ENCODE measurements around the gene KCNH6.

The KCNH6 gene

GRCh38 chr17:63483655-63484575 lies 39.2 kb upstream of the KCNH6 start:
- H3K4me3 ChIP-seq (ENCODE audit: low read depth, low read length) = no peak overlapping the region
- H3K4me1 ChIP-seq (ENCODE audit: control insufficient read depth, insufficient read depth, low read length) = peaks cover 3% of the 10 kb centered on the region
- no peaks in the 10 kb centered on the region for H3K9me3 ChIP-seq (ENCODE audit: control insufficient read depth, insufficient read depth, low read depth, low read length)
- ChIA-PET CTCF (interaction anchor here (0.7 to 8.1 kb wide), 2 partner anchors 39 to 58 kb away, joined by 4 to 159 read pairs; no protein-coding TSS in a partner anchor), POLR2A (no interaction called here)
- H3K36me3 ChIP-seq (ENCODE audit: control insufficient read depth in 2 of 2, insufficient read depth in 1 of 2, low read length in 2 of 2) = peaks cover 0 to 3% of the 10 kb centered on the region in 2 experiments; a peak in 2 of 3 replicates
- no peak overlapping the region for H3K27ac ChIP-seq (ENCODE audit: extremely low read depth, low read depth, low read length)
- TF ChIP-seq HIC1 (tag by site-specific recombination; IDR thresholded peaks at IDR 0.05) = 0 out of 2 replicates have a peak, but pooled peaks have one; percentile 17
- TF ChIP-seq GLIS2 (tag by site-specific recombination; IDR thresholded peaks at IDR 0.05) = 0 out of 2 replicates have a peak, but pooled peaks have one; percentile 9
- no peak for TF ChIP-seq ZBTB49 (tag by site-specific recombination; IDR thresholded peaks at IDR 0.05; ENCODE audit: low read depth)

- Histone ChIP-seq H3K27ac (ENCODE audit: extremely low read depth, low read depth, low read length) (no peak overlapping the region), H3K9me3 (ENCODE audit: control insufficient read depth, insufficient read depth, low read depth, low read length) (no peaks in the 10 kb centered on the region), H3K4me3 (ENCODE audit: low read depth, low read length) (no peak overlapping the region), H3K36me3 (ENCODE audit: control insufficient read depth in 2 of 2, insufficient read depth in 1 of 2, low read length in 2 of 2) (peaks cover 0 to 3% of the 10 kb centered on the region in 2 experiments; a peak in 2 of 3 replicates), H3K4me1 (ENCODE audit: control insufficient read depth, insufficient read depth, low read length) (no peaks in the 10 kb centered on the region)
- POLR2A ChIA-PET = no interaction called here
- CTCF ChIA-PET = interaction anchor here (0.6 to 3.7 kb wide), 5 partner anchors 9 to 126 kb away, joined by 3 to 22 read pairs (median 7); partner anchors contain the start of gene ACE
- TF ChIP-seq ZNF10 (tag by site-specific recombination; IDR thresholded peaks at IDR 0.05) (no peak), ZNF311 (tag by site-specific recombination; IDR thresholded peaks at IDR 0.05; ENCODE audit: borderline replicate concordance) (no peak), ZNF16 (tag by site-specific recombination; IDR thresholded peaks at IDR 0.05; ENCODE audit: low read depth) (no peak), ZNF132 (tag by site-specific recombination; IDR thresholded peaks at IDR 0.05; ENCODE audit: borderline replicate concordance) (no peak), ZNF514 (tag by site-specific recombination; IDR thresholded peaks at IDR 0.05) (no peak), ZFHX2 (tag by site-specific recombination; conservative IDR thresholded peaks at IDR 0.05) (0 out of 2 replicates have a peak, but pooled peaks have one; percentile 19), YY1 (tag by site-specific recombination; IDR thresholded peaks at IDR 0.05) (no peak), ZNF600 (tag by site-specific recombination; IDR thresholded peaks at IDR 0.05) (peak; percentile 41; the same call in 1 of the 2 replicates), ZNF488 (tag by site-specific recombination; IDR thresholded peaks at IDR 0.05) (no peak), ZNF184 (tag by site-specific recombination; IDR thresholded peaks at IDR 0.05) (no peak), ZNF223 (tag by site-specific recombination; IDR thresholded peaks at IDR 0.05) (no peak), ZNF423 (tag by site-specific recombination; IDR thresholded peaks at IDR 0.05) (no peak), ZNF513 (tag by site-specific recombination; IDR thresholded peaks at IDR 0.05) (no peak), PATZ1 (tag by site-specific recombination; IDR thresholded peaks at IDR 0.05) (no peak), EGR2 (tag by site-specific recombination; IDR thresholded peaks at IDR 0.05; ENCODE audit: low read depth) (0 out of 2 replicates have a peak, but pooled peaks have one; percentile 24), ZNF24 (tag by site-specific recombination; IDR thresholded peaks at IDR 0.05) (no peak)
Measured at GRCh38 chr17:63486317-63487013, 36.7 kb upstream of the KCNH6 start.
